DND-41 (cell line): ENCODE results near the gene CFAP20.

Source experiments
- CTCF ChIP-seq: IDR thresholded peaks from 2 replicates; pipeline ENCODE4 v1.5.1; 2012; ENCODE audit warnings: borderline replicate concordance, low read length, moderate library complexity, mild to moderate bottlenecking; ENCODE audit not compliant: poor library complexity, severe bottlenecking; ENCODE audit errors: extremely low read depth
- EZH2 ChIP-seq: IDR thresholded peaks from 3 replicates; pipeline ENCODE4 v1.6.1; 2012; ENCODE audit warnings: borderline replicate concordance, low read depth, mild to moderate bottlenecking, moderate library complexity, low read length, inconsistent platforms; ENCODE audit not compliant: severe bottlenecking

- TF ChIP-seq CTCF (no peak), EZH2 (no peak)
Observed at GRCh38 chr16:58123896-58124600, 5.1 kb downstream of the CFAP20 start.
